ENCODE results near the gene HTR3A.

Gene HTR3A

DNA sequence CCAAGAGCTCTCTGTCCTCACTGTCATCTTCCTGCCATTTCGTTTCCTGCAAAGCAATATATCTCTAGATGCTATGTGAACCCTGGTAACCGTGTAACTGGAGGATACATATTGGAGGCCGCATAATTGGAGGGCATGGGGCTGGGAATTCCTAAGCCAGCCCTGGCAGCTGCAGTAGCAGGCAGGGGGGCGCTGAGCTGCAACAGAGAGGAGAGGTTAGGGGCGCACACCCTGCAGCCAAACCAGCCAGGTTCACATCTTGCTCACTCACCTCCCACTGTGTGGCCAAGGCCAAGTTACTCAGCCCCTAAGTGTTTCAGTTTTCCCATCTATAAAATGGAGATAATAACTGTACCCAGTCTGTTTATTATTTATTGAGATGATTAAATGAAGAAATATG is 44.7 kb downstream of the HTR3A start:
- no peak for DNase-seq

DNA sequence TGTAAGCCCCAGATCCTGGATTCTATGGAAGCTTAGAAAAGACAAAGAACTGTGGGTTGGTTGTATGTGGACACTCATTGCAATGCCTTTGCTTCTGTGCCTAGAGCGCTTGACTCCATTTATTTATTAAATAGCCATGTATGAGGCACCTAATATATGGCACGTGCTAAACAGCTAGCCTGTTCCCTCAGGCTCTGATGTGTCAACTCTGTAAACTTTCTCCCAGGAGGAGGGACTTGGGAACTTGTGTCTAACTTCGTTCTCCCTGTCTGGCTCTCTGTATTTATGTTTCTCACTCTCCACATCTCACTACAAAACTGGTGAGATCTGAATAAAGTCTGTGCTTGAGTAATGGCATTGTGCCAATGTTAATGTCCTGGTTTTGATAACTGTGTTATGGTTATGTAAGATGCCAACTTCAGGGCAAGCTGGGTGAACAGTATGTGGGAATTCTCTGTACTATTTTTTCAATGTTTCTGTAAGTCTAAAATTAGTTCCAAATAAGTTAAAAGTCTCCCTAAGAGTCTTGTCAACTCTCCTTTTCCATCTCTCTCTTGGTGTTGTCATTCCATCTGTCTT is 50.5 kb downstream of the HTR3A start:
- DNase-seq: no peak

- peak in 1 of 4 experiments; percentile 18 for DNase-seq
Measured at GRCh38 chr11:114026355-114026754, 51.4 kb downstream of the HTR3A start.

- no peak for DNase-seq
Measured at GRCh38 chr11:114027391-114027790, 52.5 kb downstream of the HTR3A start.

GRCh38 chr11:114027926-114028325 is 53.0 kb downstream of the HTR3A start:
- DNase-seq: no peak

DNA sequence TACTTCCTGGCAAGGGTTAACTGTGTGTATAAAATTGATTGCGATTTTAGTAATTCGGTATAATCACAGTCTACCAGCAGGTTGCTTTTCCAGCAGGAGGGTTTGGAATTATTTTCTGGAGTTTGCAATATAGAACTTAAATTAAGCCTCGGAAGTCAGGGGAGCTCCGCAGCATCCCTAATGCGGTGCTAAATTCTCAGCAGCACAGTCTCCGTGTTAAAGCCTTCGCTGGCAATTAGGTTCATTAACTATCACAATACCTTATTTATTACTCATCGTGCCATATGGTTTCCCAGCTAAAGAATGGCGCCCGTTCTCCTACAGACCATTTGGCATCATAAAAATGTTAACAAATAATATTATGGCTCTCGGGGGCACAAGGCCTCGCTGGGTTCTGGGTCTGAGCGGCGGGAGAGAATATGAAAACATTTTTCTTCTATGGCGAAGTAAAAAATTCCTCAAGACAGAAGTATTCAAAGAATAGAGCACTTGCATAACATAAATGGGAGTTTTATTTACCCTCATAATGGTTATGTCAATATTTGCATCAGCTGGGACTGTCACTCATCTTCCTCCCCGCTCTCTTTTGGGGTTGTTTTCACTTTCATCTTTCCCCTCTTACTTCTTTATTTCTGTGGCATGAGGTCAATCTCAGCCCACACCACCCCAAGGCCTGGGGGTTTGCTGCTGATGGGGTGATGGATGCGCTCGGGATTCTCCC is 56.5 kb downstream of the HTR3A start:
- DNase-seq: no peak

DNA sequence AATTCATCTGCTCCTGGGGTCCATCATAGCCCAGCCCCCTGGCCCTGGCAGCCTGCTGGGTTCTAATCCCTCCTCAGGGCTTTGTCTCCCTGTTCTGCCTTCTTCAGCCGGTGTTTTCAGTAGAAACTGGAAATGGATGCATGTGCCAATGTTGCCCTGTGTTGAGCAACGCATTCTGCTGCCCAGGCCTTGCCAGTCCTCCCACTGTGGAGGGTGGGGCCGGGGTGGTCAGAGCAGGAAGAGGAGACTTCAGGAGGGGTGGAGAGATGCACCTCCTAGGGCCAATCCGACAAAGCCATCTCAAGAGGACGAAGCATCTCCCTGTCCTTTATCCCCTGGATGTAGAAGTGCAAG is 57.0 kb downstream of the HTR3A start:
- peak in 3 of 4 experiments; percentile 24 to 36 (median 28) for DNase-seq

GRCh38 chr11:114033066-114033465 is 58.2 kb downstream of the HTR3A start:
- peak; percentile 17 to 52 (median 38) for DNase-seq

DNA sequence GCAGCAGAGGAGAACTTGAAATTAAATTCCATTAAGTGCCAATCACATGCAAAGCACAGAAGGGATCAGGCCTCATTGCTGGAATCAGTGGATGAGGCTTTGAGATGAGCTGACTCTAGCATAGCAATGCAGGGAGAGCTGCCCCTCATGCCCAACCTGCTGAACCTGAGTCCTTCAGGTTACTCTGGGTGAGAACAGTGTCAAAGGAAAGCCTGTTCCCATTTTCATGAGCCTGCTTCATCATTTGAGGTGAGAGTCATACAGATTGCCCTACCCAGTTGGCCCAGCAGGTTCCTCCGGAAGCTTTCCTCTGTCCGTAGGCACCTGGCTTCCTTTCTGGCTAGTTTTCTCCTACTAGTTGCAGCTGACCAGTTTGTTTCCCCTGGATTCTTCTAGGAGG is 58.7 kb downstream of the HTR3A start:
- no peak for DNase-seq

DNA sequence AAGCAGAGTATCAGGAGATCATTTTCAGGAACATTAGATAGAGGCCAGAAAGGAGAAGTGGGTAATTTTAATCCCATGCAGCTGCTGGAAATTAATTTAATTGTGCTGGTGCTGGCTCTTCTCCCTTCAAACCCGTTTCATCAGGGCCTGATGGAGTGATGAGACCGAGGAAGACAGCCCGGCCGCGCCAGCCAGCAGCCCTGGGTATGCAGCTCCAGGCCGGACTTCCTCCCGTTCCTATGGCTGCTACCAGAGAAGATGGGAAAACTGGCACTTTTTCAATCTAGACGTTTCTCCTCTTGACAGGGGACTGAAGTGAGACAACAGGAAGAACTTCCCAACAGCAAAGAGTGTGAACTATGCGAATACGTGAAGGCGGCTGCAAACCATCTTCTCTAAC is 60.0 kb downstream of the HTR3A start:
- no peak for DNase-seq

DNA sequence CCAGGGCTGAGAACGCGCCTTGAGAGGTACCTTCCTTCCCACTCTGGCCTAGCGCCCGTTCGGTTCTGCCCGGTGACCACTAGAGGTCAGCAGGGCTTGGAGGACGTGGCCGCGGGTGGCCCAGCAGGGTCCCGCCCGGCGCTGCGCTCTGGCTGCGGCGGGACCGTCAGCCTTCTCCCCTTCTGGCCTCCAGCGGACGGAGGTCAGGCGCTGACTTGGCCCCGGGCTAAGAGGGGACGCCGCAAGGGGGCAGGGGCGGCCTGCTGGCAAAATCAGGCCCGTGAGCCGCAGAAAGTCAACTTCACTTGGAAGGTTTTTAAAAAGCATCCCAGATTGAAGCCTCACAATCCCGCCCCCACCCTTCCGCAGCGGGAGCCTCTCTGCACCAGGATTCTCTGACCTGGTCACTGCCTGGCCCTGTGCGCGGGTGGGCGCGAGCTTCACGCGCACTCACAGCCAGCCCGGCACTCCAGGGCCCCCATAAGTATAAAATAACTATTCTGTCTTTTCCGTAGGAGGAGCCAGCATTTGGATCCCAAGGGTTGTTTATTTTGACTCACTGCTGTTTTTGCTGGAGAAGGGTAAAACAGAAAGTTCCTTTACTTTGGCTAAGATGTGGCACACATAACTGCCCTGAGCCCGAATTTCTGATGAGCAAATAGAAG is 61.4 kb downstream of the HTR3A start:
- DNase-seq: peak; percentile 62 to 85 (median 76)

- no peak for DNase-seq
Measured at GRCh38 chr11:114036958-114037357, 62.0 kb downstream of the HTR3A start.

GRCh38 chr11:114039551-114039950 is 64.6 kb downstream of the HTR3A start:
- no peak for DNase-seq
